D721Med (cell line): Measurements from ENCODE around the gene HPGD.

Experiments used
- DNase-seq: peaks from one replicate; pipeline ENCODE4 v3.0.0; 2011; ENCODE audit warnings: low spot score; ENCODE audit not compliant: insufficient read length
- FAIRE-seq: peaks from 2 replicates; lab custom pipeline; 2011; peaks lifted over from hg19 to GRCh38; lab: Jason Lieb, UNC
- TF ChIP-seq, protein P1 (sequence below): IDR thresholded peaks from 2 replicates; pipeline ENCODE4 v1.5.1; 2012; ENCODE audit warnings: mild to moderate bottlenecking, control low read depth; ENCODE audit not compliant: insufficient read depth; ENCODE audit errors: missing control alignments

Gene HPGD

DNA sequence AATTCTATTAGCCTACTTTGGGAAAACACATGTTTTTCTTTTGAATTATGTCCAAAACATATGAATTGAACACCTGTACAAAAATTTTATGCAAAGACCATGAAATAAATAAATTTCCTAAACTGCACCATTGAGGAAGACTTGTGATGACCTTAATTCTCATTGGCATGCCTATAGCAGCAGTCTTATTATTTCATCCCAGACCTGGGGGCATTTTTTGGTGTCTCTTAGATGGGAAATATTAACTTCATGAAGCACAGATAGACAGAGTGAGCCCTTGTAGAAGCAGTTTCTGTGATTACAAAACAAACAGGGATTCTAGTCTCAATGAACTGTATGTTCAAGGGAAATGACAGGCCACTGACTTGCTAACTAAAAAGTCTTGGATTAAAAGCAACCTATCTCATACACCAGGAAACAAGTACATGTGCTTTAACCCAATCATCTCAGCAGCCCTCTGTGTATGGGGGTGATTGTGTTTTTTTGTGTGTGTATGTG, 32.0 kb upstream of the HPGD start:
- TF ChIP-seq, protein P1, sequence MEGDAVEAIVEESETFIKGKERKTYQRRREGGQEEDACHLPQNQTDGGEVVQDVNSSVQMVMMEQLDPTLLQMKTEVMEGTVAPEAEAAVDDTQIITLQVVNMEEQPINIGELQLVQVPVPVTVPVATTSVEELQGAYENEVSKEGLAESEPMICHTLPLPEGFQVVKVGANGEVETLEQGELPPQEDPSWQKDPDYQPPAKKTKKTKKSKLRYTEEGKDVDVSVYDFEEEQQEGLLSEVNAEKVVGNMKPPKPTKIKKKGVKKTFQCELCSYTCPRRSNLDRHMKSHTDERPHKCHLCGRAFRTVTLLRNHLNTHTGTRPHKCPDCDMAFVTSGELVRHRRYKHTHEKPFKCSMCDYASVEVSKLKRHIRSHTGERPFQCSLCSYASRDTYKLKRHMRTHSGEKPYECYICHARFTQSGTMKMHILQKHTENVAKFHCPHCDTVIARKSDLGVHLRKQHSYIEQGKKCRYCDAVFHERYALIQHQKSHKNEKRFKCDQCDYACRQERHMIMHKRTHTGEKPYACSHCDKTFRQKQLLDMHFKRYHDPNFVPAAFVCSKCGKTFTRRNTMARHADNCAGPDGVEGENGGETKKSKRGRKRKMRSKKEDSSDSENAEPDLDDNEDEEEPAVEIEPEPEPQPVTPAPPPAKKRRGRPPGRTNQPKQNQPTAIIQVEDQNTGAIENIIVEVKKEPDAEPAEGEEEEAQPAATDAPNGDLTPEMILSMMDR, result no peak
- DNase-seq (no peak), FAIRE-seq (no peak)

DNA sequence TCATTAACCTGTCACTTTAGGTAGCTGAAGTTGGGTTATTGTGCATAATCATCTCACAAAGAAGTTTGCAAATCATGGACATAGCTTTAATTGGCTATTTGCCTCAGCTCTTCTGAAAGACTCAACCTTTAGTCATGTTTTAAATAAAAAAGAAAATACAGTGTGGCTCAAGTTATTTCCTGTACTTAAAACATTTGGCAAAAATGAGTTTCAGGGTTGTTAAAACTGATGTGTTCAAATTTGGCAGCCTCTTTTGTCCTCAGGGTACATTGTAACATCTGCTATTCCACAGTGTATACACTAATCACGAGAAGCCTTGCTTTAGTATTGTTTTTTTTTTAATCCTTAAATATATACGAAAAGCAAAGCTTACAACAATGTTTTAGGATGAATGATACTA, 31.5 kb upstream of the HPGD start:
- TF ChIP-seq, protein P1, result no peak
- FAIRE-seq, result no peak
- DNase-seq, result no peak

DNA sequence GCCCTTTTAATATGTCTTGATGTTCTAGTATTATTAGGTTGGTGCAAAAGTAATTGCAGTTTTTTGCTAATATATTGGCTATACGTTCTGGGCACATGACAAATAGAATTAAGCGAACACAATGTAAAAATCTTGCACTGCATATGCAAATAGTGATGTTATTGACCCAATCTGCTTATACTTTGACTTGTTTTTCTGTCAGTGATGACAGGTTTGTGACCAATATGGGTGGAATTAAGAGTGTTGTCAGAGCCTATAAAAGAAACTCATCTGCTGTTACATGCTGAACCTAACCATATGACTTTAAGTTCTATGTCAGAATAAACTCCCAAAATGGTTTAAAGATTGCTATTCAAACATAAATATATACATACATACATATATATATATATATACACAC, 30.7 kb upstream of the HPGD start:
- DNase-seq (no peak), FAIRE-seq (no peak)
- TF ChIP-seq, protein P1, result no peak

DNA sequence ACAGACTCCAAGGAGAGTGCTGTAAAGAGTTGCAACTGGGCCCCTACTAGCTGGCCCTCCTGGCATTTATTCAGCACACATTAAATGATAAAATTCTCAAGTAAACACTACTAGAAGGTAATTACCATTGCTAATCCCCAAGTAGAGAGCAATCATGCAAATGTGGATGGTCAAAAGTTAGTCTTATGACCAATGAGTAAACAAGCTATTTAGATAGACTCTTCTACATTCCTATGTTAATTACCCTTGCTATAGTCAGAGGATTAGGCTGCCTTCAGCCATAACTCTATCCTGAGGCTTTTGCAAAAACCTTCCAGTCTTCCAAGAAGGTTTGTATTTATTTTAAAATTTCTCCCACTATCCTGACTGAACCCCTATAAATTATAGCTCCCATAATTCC, 28.3 kb upstream of the HPGD start:
- FAIRE-seq (no peak), DNase-seq (no peak)
- TF ChIP-seq, protein P1, result no peak

DNA sequence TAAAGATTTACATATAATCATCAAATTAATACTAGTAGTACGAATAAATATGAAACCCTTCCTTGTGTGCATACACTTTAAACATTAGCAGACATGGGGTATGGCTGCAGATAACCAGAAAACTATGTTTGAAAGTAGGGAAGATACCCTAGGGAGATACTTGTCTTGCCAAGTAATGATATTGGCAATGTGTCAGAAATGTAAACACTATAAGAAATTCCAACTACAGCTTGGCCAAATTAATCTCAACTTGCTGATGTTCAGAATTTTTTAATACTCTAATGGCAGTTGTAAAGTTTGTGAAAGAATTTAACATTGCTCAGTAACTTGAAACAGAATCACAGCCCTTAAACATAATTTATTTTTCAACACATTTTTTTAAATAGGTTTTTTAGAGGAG, 27.4 kb upstream of the HPGD start:
- TF ChIP-seq, protein P1, result no peak

GRCh38 chr4:174545268-174545667, 23.0 kb upstream of the HPGD start:
- FAIRE-seq, result no peak
- TF ChIP-seq, protein P1, result no peak

More for the DNA sequence above, 27.4 kb upstream of the HPGD start:
- FAIRE-seq (no peak), DNase-seq (no peak)

DNA sequence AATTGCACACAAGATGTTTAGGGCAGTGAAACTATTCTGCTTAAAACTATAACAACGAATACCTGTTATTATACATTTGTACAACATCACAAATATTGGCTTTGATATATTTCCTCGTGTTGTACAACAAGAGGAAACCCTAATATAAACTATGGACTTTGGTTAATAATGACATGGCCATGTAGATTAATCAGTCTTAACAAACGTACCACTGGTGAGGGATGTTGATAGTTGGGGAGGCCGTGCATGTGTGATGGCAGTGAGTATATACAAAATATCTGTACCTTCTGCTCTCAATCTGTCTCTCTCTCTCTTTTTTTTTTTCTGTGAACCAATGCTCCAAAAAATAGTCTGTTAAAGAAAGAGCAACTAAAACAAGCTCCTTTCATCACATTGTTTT, 22.2 kb upstream of the HPGD start:
- no peak for DNase-seq
- FAIRE-seq, result no peak
- TF ChIP-seq, protein P1, result no peak

More at GRCh38 chr4:174545268-174545667, 23.0 kb upstream of the HPGD start:
- DNase-seq, result no peak
